GM12873 (cell line): ENCODE results near the gene PDGFA.

Experiments
- CTCF ChIP-seq: IDR thresholded peaks from 2 replicates; pipeline ENCODE4 v1.5.1; 2012; ENCODE audit warnings: low read depth, mild to moderate bottlenecking, moderate library complexity, low read length, control low read depth; ENCODE audit not compliant: insufficient read depth; ENCODE audit errors: missing control alignments

PDGFA gene

DNA sequence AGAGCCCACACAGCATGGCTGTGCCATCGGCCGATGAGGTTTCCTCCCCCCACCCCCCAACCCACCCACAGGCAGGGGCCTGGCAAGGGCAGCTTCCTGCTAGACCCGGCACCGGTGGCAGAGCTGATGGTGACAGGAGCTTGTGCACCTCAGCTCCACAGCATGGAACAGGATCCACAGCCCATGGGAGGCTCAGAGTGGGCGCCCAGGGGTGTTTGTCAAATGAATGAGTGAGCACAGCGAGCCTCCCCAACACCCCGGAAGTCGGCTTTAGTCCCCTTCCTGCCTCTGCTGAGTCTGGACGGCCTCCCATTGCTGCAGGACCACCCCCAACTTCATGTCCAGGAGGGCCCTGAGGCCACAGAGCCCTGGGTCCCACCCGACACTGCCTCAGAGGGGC lies 68.9 kb downstream of the PDGFA start:
- no peak for TF ChIP-seq CTCF

DNA sequence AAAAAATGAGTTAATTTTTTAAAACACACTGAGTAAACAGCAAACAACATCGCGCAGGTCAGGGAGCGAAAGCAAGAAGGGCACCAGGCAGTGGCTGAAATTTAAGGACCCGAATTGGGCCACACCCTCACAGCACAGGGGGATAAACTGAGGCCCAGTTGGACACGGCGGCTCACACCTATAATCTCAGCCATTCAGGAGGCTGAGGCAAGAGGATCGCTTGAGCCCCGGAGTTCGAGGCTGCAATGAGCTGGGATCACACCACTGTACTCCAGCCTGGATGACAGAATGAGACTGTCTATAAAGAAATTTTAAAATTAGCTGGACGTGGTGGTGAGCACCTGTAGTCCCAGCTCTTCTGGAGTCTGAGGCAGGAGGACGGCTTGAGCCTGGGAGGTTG lies 69.6 kb downstream of the PDGFA start:
- no peak for TF ChIP-seq CTCF

DNA sequence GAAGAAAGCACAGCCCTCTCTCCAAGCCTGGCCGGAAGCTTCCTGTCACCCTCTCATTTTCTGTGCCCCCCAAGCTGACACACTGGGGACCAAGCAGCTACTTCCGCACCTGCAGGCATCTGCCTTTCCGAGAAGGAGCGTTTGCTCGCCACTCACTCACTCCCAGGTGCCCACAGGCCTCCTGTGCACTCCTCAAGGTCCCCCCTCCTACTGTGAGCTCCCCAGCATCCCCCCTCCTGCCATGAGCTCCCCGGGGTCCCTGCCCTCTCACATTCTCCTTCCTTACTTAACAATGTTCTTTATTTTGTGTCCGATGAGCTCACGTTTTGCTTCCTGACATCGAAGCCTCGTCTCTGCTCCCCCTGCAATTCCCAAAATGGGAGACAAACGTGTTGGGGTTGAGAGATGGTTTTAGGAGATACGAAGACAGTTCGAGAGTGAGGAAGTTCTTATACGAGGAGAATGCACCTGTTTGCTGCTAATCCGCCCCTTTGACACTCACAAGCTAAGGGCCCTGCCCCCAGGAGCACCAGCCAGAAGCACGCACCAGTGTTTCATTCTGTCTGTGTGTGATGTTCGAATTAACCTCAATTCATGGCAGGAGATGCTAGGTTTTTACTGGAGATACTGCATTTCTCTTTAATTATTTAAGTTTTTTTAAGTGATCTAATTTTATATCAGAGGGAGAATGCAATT lies 70.2 kb downstream of the PDGFA start:
- TF ChIP-seq CTCF = no peak

GRCh38 chr7:447523-447922 lies 72.1 kb downstream of the PDGFA start:
- no peak for TF ChIP-seq CTCF
